Superior temporal gyrus (tissue), 1 donor: ENCODE data around the gene SSR4.

Experiments used
- DNase-seq: peaks from one replicate; pipeline ENCODE4 v3.0.0-alpha.2; 2016; ENCODE audit errors: extremely low spot score

SSR4 gene

DNA sequence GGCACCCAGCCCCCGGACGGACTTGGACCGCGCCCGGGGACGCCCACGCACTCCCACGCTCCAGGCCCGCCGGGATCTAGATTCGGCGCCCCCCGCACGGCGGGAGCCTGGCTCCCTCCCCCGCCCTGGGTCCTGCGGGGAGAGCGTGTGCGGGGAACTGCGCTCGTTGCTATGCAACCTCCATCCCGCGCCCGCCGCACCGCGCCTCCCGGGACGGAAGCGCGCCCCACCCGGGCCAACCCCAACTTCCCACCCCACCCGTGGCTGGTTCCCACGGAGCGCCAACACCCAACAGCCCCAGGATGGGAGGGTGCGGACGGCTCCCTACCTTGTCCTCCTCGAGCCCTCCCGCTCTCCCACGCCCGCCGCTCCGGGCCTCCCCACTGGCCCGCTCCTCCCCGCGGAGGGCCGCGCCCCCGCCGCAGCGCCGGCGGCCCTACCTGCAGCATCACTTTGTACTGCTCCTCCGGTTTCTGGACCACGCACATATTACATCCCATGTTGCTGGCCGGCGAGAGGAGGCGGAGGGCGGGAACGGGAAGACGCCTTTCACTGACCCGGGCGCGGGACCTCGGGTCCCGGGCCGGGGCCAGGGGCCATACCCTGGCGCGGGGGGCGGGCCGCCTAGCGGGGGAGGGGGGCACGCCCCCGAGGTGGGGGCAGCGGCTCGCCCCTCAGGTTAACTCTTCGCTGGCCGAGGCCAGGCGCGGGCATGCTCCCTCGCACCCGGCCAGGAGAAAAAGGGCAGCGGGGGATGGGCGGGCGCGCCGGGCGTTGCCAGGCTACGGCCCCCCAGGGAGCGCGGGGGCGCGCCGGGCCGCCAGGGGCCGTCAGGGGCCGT, 35.6 kb downstream of the SSR4 start, which contains the start of gene PDZD4:
PDZD4 (minus strand) TSS at position 746 of the 841 bp plus-strand sequence; CDS start at position 500, 246 bp downstream.
- DNase-seq = no peak

DNA sequence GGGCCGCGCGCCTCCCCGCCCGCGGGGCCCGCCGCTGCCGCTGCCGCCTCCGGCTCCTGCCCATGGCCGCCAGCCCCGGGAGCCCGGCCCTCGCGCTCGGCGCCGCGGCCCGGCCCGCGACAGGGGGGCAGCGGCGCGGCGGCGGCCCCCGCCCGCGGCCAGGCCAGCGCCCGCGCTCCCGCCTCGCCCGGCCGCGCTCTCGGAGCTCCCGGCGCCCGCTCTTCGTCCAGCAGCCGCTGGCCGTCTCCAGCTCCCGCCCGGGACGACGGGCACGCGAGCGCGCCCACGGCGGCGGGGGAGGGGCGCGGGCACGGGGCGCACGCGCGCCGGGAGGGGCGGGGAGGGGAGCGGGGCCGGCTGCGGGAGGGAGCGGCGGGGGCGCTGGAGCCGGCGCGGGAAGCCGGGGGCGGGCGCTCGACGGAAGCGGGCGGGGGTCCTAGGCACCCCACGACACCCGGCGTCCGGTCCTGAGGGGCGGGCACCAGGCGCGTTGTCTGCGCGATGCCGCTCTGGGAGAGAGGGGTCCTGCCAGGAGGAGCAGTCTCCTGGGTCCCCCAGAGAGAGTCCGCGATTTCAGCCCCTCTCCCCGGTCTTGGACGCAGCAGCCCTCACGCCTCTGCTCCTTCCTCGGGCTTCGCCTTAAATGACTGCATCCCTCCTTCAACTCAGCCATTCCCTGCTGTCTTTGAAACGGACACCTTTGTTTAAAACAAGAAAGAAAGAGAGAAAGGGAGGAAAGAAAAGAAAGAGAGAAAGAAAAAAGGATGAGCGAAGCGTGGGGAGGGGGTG, 36.4 kb downstream of the SSR4 start:
- DNase-seq = no peak

DNA sequence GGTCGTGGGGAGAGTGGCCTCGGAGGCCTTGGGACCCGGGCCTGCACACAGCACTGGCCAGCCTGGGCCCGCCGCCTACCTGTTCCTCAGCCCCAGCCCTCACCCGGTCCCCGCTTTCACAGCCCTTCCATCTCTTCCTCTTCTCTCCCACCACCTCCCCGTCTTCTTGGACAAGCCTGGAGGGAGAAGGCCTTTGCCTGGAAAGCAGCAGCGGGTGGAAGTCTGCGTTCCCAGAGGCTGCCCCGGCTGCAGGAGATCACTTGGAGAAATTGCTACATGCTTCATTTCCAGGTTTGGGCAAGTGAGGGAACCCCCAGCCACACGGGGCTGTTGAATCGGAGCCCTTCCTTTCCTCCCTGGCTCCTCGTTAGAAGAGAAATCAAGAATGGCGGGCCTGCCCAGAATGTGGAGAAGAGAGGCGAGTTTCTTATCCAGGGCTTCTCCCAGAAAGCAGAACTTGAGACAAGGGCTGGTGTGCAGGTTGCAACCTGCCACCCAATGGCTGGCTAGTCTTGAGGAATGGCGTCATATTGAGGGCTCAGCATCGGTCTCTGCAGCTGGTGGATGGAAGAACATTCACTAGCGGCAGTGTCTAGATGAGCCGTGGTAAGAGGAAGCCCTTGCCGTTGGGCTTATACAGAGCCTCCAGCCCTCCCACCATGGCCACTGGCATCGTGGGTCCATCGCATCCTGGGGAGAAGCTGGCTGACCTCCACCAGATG, 37.1 kb downstream of the SSR4 start:
- DNase-seq = no peak

- no peak for DNase-seq
Observed at GRCh38 chrX:153832728-153833127, 38.3 kb downstream of the SSR4 start.

DNA sequence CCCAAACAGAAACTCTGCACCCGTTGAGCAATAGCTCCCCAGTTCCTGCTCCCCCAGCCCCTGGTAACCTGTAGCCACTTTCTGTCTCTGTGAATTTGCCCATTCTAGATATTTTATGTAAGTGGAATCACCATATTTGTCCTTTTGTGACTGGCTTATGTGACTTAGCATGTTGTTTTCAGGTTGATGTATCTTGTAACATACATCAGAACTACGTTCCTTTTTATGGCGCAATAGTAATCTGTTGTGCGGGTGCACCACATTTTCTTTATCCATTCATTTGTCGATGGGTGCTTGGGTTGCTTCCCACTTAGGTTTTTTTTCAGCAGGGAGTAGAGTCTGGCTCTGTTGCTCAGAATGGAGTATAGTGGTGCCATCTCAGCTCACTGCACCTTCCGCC, 42.5 kb downstream of the SSR4 start:
- DNase-seq = no peak

- no peak for DNase-seq
Observed at GRCh38 chrX:153844509-153845082, 50.1 kb downstream of the SSR4 start.

DNA sequence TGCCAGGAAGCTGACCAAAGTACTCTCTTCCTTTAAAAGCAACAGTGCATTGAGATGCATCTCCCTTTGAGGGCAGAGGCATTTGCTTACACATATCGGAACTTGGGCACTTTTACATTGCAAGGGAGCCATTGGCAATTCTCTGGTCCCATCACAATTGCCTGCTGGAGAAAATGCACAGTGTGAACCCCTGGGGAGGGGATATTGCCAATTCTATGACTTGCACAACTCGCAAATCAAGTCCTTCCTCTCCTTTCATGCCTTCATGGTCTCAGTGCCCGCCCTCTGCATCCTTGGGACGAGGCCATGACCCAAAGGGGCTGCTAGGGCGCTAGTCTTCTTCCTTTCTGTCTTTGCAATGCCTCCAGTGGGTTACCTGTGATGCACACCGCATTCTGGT, 50.7 kb downstream of the SSR4 start:
- no peak for DNase-seq

DNA sequence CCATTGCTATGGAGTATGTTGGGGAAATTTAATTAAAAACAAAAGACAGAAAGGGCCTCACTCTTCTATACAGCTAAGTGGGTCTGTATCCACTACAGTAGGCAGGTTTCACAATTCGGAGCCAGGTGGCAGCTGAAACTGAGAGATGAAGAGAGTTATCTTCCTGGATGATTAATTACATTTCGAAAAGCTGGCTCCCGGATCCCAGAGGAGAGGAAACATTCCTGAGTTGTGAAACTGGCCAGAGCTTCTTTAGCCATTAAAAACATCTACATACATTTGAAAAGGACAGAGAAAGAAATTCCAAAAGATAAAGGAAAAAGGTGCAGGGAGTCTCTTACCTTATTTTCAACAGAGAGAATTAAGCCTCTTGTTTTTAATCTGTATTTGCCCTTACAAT, 51.4 kb downstream of the SSR4 start:
- DNase-seq = no peak
